HG02981 (cell line): Measurements from ENCODE around the gene C1orf52.
A peak's percentile ranks its signal among the peaks of the same experiment; 100 is the strongest.
"Not testable (repeated sequence)": the region's sequence is repeated elsewhere in the genome, so short reads cannot be mapped to it uniquely, and the experiment has no call there.

Experiments used
- ATAC-seq: cut with Tn5 transposase; IDR thresholded peaks from one replicate; pipeline ENCODE4 v1.9.1; 2021; ENCODE audit warnings: mild to moderate bottlenecking, moderate library complexity; ENCODE audit not compliant: unreplicated experiment

Gene C1orf52

GRCh38 chr1:85278853-85279314 is 19.4 kb upstream of the C1orf52 start:
- ATAC-seq, result no peak

- ATAC-seq, result no peak
Observed at GRCh38 chr1:85277802-85278201, 18.3 kb upstream of the C1orf52 start.

GRCh38 chr1:85276978-85277639 is 17.6 kb upstream of the C1orf52 start:
- ATAC-seq, result no peak

GRCh38 chr1:85276215-85276977 is 16.9 kb upstream of the C1orf52 start, which contains the start of gene BCL10:
Gene BCL10 (minus strand): TSS chr1:85276632. CDS start chr1:85276352, 280 bp downstream.
- peak; percentile 97 for ATAC-seq

GRCh38 chr1:85275701-85276214 is 16.3 kb upstream of the C1orf52 start:
- no peak for ATAC-seq

GRCh38 chr1:85274969-85275453 is 15.5 kb upstream of the C1orf52 start:
- no peak for ATAC-seq

- ATAC-seq, result no peak
Observed at GRCh38 chr1:85273397-85273796, 13.9 kb upstream of the C1orf52 start.

GRCh38 chr1:85268801-85269585 is 9.5 kb upstream of the C1orf52 start:
- ATAC-seq, result no peak

- ATAC-seq, result no peak
Observed at GRCh38 chr1:85267313-85267712, 7.9 kb upstream of the C1orf52 start.

GRCh38 chr1:85264150-85264549 is 4.7 kb upstream of the C1orf52 start:
- no peak for ATAC-seq

GRCh38 chr1:85262985-85263384 is 3.5 kb upstream of the C1orf52 start:
- no peak for ATAC-seq

- ATAC-seq, result no peak
Observed at GRCh38 chr1:85259912-85260274, 431 bp upstream of the C1orf52 start.

GRCh38 chr1:85258536-85259117 is 835 bp downstream of the C1orf52 start:
- no peak for ATAC-seq

- not testable (repeated sequence) for ATAC-seq
Observed at GRCh38 chr1:85249042-85249441, 10.4 kb downstream of the C1orf52 start.

- ATAC-seq, result no peak
Observed at GRCh38 chr1:85245891-85246290, 13.6 kb downstream of the C1orf52 start.

- no peak for ATAC-seq
Observed at GRCh38 chr1:85245456-85245855, 14.0 kb downstream of the C1orf52 start.

- ATAC-seq, result no peak
Observed at GRCh38 chr1:85244271-85245061, 15.0 kb downstream of the C1orf52 start.

GRCh38 chr1:85243372-85243771 is 16.1 kb downstream of the C1orf52 start:
- ATAC-seq, result no peak

- ATAC-seq, result no peak
Observed at GRCh38 chr1:85240643-85241042, 18.8 kb downstream of the C1orf52 start.

GRCh38 chr1:85240174-85240601 is 19.3 kb downstream of the C1orf52 start:
- ATAC-seq, result no peak
